GM18520 (cell line): ENCODE results near the gene CRYGD.
"Not testable (repeated sequence)": the region's sequence is repeated elsewhere in the genome, so short reads cannot be mapped to it uniquely, and the experiment has no call there.

Source experiments
- ATAC-seq: cut with Tn5 transposase; IDR thresholded peaks from one replicate; pipeline ENCODE4 v1.9.1; 2021; ENCODE audit not compliant: unreplicated experiment

The CRYGD gene

DNA sequence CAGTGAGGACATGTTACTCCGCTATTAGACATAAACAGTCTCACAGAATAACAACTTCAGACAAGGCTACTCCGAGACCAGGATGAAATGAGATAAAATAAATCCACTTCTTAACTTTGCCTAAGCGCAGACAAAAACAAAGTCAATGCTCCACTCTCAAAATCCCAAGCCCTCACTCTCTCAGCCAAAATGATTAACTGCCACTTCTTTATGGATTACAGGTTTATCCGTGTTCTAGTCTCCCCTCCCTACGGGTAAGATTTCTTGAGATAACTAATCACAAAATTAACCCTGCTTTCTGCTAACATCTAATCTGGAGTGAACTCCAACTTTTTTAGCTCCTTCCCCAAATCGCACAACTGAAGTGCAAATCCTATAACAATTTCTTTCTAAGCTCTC lies 6.4 kb upstream of the CRYGD start:
- no peak for ATAC-seq

DNA sequence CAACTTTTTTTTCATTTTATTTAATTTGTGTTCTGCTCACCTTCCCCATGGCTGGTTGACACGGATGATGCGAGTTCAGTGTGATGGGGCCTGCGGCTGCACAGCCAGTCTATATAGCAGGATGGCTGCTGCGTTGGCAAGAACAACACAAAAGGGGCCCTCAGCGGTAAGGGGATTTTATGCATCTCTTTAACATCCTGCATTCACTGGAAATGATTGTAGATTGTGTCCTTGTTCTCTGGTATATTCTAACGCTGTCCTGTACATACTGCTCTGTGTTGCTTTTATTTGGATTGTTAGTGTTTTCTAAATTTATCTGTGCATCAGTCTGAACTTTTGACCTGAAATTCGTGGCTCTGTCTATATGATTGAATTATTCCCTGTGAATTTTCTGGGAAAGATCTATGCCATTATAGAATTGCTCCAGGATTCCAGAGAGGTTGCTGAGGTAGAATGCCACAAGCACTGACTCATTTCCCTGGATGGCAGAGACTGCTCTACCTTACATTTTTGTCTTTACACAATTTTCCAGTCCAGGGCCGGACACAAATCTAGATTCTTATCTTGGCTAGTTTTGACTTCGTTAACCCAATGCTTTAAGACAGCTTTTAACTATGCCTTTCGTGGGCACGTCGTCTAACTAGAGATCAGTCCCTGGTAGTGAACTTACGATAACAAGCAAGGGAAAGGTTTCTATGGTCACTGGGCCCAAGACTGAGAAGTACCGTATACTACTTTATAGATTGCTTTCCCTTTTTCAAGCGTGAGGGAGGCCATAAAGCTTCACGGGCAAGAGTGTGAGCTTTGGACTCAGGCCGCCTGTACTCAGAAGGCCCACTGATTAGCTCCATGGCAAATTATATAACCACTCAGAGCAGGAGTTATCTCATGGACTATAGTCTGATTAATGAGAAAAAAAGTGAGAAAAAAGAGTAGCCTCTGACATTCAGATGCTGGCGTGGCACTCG lies 5.7 kb upstream of the CRYGD start, which contains the start of gene CRYGC:
Gene CRYGC, minus strand, starts transcription at position 85 of the 968 bp plus-strand sequence. Its CDS starts 36 bp downstream, at position 49.
- ATAC-seq = no peak

DNA sequence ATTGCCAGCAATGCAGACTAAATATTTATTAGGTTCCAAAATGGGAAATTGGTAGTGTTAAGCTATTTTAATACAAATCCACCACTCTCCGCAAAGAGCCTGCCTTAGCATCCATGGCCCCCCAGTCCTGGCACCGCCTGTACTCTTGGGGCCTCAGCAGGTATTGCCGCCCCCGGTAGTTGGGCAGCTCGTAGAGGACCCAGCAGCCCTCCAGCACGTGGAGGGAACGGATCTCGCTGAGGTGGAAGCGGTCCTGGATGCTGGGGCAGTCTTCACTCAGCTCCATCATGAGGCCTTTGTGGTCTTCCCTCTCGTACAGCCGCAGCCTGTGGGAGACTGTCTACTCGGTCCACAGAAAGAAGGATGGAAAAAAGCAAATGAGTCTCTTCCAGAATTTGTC lies 3.8 kb upstream of the CRYGD start:
- ATAC-seq = no peak

DNA sequence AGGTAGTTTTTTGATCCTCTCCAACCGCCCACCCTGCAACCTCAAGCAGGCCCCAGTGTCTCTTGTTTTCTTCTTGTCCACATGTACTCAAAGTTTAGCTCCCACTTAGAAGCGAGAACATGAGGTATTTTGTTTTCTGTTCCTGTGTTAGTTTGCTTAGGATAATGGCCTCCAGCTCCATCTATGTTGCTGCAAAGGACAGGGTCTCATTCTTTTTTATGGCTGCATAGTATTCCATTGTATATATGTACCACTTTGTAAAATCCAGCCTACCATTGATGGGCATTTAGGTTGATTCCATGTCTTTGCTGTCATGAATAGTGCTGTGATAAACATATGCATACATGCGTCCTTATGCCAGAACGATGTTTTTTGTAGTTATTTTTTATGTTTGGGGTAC lies 2.8 kb upstream of the CRYGD start:
- no peak for ATAC-seq

DNA sequence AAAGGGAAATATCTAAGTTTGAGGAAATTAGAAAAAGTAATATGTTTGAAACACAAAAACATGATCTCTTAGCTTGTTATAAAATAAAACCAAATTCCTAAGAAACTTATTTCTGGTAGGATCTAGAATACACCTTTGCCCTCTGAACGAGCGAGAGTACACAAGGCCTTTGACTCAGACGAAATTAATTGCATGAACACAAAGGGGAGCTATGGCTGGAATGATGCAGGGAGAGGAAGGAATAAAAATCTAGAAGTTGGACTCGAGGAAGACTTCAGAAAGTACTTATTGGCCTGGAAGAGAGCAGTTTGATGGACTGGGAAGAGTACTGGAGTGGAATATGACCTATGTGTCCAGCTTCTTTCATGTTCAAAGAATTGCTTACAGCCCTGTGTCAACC lies 927 bp upstream of the CRYGD start:
- ATAC-seq = no peak

DNA sequence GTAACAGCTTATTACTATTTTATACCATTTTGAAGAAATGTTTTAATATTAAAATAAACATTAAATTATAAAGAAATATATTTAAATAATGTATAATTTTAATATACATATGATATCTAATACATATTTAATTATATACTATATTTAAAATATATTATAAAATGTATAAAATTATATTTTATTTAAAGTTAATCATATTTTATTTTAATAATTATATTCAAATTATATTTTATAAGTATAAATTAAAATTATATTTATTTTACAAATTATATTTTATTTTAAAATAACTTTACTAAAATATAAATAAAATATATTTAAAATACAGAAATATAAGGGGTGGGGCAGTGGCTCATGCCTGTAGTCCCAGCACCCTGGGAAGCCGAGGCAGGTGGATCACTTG lies 2.1 kb downstream of the CRYGD start:
- ATAC-seq = no peak

DNA sequence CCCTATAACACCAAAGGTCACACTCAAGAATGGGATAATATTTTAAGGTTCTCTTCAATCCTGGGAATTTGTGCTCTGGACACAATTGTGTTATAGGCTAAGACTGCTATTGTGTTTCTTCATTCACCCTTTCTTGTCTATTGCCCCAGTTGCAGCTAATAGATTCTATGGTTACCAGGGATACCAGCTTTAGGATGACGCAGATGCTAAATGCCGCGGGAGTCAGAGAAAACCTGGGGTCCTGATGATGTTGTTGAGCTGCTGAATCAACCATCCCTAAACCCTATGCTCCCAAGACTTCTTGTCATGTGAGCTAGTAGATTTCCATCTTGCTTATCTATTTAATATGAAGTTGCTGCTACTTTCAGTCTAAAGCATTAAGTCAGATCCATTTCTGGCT lies 5.4 kb downstream of the CRYGD start:
- no peak for ATAC-seq

DNA sequence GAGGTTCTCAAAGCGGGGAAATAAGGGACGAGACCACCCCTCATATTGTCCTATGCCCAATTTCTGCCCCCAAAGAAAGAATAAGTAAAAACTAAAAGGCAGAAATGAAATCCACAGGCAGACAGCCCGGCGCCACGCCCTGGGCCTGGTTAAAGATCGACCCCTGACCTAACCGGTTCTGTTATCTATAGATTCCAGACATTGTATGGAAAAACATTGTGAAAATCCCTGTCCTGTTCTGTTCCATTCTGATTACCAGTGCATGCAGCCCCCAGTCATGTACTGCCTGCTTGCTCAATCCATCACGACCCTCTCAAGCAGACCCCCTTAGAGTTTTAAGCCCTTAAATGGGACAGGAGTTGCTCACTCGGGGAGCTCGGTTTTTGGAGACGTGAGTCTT lies 6.9 kb downstream of the CRYGD start:
- ATAC-seq = not testable (repeated sequence)

DNA sequence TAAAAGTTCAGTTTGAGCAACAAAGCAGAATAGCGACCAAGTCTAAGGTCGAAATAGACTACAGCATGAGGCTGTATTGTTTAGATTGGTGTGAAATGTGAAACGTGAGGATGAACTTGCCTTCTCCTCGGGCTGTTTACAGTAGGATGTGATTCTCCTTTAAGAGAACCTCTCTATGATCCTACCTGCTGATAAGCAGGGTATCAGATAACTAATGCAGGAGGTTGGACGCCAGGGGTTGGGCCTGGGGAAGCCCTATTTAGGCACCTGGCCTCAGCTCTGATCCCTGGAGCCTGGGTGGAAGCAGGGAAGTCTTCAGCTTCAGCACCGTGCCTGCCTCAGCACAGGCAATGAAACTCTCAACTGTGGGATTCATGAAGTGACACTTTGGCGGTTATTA lies 11.4 kb downstream of the CRYGD start:
- ATAC-seq = no peak

DNA sequence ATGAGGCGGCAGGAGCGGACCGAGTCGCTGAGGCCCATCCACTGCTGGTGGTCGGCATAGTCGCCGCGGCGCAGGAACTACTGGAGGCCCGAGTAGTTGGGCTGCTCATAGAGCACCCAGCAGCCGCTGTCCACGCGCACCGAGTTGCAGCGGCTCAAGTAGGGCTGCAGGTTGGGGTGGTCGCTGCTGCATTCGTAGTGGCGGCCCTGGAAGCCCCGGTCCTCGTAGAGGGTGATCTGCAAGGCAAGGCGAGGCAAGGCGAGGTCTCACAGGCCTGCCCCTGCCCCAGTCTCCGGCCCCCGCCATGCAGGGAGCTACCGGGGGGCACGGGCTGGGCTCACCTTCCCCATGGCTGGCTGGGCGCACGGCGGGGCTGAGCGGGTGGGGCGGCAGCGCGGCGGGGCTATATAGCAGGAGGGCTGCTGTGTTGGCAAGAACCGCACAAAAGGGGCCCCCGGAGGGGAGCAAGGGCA lies 12.0 kb downstream of the CRYGD start:
- ATAC-seq = not testable (repeated sequence)

DNA sequence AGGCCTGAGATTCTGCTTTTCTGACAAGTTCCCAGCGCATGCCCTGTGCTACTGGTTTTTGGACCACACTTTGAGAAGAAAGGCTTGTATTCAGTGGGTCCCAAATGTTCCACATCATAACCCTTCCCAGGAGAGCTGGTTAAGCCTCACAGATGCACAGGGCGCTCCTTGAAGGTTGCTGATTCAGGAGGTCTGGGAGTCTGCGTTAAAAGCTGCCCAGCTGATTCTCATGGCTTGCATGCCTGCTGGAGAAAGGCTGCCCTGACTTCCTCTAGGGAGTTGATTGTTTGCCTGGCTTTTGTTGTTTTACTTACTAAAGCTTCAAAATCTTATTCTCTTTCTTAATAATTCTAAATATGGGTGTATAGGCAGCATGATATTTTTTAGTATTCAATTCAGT lies 20.7 kb downstream of the CRYGD start:
- ATAC-seq = no peak

DNA sequence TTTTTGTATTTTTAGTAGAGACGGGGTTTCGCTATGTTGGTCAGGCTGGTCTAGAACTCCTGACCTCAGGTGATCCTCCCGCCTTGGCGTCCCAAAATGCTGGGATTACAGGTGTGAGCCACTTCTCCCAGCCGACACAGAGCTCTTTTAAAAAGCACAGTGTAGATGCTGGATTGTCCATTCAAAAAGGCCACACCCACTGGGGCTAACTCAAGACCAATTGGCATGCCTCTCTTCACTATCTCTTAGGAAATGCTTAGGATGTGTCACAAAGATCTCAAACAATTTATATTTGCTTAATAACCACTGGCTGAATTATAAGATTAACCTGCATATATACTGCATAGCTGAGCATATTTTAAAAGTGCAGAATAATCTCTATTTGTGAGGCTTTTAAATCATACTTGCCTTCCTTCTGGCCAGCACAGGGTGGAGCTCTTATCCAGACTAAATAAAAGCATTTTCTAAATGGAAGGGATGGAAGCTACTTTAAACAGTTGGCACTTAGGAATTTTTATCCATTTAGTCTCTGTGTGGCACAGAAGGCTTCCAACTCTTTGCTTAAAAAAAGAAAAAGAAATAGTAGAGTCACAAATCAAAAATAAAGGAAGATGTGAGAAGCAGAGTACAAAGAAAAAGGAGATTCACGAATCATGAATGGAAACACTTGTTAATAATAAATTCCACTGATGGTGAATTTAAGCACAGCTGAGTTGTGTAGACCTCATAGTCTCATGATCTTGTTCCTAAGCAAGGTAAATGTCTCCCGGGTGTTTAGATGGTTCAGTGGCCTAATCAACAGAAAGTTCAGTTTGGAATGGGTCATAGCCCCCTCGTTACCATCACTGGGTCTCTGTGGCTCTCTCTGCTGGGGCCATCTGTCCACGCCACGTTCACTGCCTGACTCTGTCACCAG lies 22.4 kb downstream of the CRYGD start:
- no peak for ATAC-seq

DNA sequence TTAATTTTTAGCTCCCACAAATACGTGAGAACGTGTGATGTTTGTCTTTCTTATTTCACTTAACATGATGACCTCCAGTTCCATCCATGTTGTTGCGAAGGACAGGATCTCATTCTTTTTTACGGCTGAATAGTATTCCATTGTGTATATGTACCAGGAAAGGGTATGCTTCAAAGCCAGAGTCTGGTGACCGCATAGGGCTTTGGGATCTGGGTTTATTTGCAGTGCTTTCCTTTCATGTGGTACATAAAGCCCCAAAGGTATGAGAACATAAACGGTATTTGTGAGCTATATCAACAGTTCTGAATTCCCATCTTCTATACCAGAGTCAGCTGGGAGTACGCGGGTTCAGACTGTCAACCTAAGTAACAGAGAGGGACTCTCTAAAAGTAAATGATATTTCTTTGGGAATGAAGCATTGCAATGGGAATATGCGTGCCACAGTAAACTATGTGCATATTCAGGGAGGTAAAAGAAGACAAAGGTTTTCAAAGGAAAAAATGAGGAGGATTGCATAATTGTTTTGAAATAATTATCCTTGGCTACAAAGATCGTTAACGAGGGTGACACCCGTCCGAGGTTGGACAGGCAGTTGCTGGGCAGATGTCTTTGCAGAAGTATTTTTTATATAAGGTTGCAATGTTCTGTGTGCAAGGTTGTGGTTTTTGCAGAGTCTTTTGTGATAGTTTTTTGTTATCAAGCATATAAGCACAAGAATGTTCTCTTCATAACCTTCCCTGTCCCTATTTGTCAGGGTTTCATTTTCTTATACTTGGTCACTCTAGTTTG lies 24.4 kb downstream of the CRYGD start:
- ATAC-seq = no peak

DNA sequence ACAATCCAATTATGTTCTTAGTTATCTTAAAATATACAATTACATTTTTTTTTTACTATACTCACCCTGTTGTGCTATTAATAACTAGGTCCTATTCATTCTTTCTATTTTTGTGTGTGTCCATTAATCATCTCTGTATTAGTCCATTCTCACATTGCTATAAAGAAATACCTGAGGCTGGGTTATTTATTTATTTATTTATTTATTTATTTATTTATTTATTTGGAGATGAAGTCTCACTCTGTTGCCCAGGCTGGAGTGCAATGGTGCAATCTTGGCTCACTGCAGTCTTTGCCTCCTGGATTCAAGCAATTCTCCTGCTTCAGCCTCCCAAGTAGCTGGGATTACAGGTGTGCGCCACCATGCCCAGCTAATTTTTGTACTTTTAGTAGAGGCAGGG lies 25.6 kb downstream of the CRYGD start:
- not testable (repeated sequence) for ATAC-seq

DNA sequence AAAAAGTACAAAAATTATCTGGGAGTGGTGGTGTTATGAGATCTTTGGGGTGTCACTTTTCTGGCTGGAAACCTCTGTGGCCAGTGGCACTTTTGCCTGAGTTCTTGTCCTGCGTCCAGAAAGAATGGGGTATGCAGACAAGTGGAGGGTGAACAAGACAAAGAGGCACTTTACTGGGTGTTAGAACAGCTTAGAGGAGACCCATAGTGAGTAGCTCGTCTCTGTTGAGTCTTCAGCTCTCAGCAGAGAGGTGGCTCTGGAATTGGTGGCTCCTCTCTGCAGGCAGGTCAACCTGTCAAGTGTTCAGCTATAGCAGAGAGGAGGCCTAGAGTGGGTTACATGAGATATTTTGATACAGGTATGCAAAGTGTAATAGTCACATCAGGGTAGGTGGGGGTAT lies 26.1 kb downstream of the CRYGD start:
- ATAC-seq = no peak

DNA sequence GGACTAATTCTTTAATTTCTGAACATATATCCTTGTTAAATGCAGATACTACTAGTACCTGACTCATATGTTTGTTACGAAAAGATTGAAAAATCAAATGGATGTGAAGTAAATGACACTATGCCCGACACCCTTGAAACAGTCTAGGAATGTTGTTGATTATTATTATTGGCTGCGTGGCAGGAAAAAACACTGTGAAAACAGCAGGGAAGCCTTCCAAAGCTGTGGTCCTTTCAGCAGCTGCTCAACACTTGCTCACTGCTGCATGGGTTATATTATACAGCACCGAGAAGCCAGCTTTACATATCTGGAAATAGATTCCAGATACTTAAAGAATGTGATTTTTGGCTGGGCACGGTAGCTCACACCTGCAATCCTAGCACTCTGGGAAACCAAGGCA lies 26.5 kb downstream of the CRYGD start:
- ATAC-seq = no peak

DNA sequence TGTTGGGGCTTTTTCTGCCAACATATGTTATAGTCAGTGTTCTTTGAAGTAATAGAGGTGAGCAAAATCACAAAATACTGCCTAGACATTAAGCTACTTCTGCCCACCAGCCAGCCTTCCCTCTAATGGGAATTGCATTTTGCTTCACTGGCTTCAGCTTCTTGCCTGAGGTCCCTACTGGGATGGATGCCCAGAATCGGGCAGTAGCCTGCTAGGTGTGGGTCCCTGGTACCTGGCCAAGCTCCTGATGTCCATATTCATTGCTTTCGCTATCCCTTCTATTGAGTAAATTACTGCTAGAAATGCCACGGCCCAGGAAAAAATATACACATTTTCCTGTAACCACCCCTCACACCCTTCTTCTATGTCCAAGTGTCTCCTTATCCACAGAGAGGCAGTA lies 27.0 kb downstream of the CRYGD start:
- ATAC-seq = no peak

DNA sequence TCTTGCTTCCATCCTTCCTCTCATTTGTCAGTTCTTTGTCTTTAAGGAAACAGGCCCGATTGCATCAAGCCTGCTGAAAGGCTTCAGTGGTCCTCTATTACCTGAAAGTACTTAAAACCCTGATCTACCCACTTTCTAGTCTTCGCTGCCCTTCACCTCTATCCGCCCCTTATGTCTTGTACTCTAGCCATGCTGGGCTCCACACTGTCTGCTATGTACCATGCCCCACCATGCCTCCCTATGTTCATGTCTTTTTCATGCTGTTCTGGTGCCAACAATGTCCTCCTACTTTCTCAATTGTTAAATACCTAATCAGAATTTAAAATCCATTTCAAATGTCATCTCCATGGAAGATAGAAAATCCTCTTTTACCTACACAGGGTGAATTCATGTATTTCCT lies 28.2 kb downstream of the CRYGD start:
- no peak for ATAC-seq

DNA sequence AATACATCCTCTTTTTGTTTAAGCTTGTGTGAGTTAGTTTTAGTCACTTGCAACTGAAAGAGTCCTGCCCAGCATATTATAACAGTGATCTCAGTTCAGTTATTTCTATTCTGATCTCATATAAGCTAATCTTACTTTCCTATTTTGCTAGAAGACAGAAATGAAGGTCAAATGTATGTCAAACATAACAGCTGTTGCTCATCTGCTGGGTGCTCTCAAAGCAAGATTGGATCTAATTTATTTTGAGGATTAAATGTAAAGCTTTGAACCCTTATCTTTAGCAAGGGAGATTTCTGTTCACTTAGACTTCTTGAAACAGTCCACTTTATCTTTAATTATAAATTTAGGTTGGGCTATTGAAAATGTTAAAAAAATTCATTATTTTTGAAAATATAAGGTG lies 31.2 kb downstream of the CRYGD start:
- ATAC-seq = no peak

DNA sequence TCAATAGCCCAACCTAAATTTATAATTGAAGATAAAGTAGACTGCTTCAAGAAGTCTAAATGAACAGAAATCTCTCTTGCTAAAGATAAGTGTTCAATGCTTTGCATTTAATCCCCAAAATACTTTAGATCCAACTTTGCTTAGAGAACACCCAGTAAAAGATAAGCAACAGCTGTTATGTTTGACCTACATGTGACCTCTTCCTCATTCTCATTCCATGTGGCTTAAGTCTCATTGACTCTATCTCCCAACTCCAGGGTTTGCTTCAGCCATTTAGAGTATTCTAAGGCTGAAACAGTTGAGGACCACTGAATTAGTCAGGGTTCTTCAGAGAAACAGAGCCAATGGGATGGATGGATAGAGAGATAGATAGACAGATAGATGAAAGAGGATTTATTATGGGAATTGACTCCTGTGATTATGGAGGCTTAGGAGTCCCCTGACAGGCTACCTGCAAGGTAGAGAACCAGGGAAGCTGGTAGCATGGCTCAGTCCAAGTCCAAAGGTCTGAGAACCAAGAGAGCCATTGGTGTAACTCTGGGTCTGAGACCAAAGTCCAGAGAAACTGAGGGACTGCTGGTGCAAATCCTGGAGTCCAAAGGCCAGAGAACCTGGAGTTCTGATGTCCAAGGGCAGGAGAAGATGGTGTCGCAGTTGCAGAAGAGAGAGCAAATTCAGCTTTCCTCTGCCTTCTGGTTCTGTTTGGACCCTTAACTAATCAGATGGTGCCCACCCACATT lies 32.1 kb downstream of the CRYGD start:
- no peak for ATAC-seq
